Measurements from ENCODE around the gene IFNL4. TPM values are rescaled to one million over a fixed set of nuclear protein-coding genes. Genes with fewer than 3 reads are reported as not detected.

The IFNL4 gene
- total RNA-seq, 4 donors from 2014 or later: not detected

- intact Hi-C loops (cut with DNase I; ENCODE audit: low total_unique reads) (no loop called here), in situ Hi-C loops (cut with MboI; ENCODE audit: low pct_ligation_motif_present in 1 of 4, low pct_unique_long_range_greater_than_20kb in 1 of 4, low sequenced_read_pairs in 3 of 4) (no loop called here)
Observed at GRCh38 chr19:39261704-39262103, 13.0 kb upstream of the IFNL4 start.

GRCh38 chr19:39257227-39257626 is 8.6 kb upstream of the IFNL4 start:
- Histone ChIP-seq H3K36me3 (no peaks in the 10 kb centered on the region), H3K9me3 (no peaks in the 10 kb centered on the region), H3K4me1 (peaks cover 0 to 3% (median 0%) of the 10 kb centered on the region in 4 donors), H3K27me3 (peaks cover 43% of the 10 kb centered on the region), H3K27ac (no peak overlapping the region), H3K4me3 (no peak overlapping the region)
- in situ Hi-C loops (cut with MboI; ENCODE audit: low pct_ligation_motif_present in 1 of 4, low pct_unique_long_range_greater_than_20kb in 1 of 4, low sequenced_read_pairs in 3 of 4): no loop called here
- TF ChIP-seq POLR2AphosphoS5 (IDR thresholded peaks at IDR 0.05) (no peak), POLR2A (IDR thresholded peaks at IDR 0.05) (no peak), CTCF (IDR thresholded peaks at IDR 0.05) (no peak), EP300 (IDR thresholded peaks at IDR 0.05; ENCODE audit: low read depth) (no peak)
- WGBS, 2 donors (ENCODE audit: low coverage in 1 of 2): 94 to 100% methylated on average over 3 to 4 of the region's 4 CpGs
- intact Hi-C loops (cut with DNase I; ENCODE audit: low total_unique reads): no loop called here
- no peak for DNase-seq

More at GRCh38 chr19:39261704-39262103, 13.0 kb upstream of the IFNL4 start:
- no peak for DNase-seq
- Histone ChIP-seq H3K36me3 (no peaks in the 10 kb centered on the region), H3K27me3 (peaks cover 66% of the 10 kb centered on the region), H3K27ac (no peak overlapping the region), H3K9me3 (no peaks in the 10 kb centered on the region), H3K4me3 (no peak overlapping the region), H3K4me1 (peaks cover 0 to 3% (median 0%) of the 10 kb centered on the region in 4 donors)
- WGBS, 2 donors (ENCODE audit: low coverage in 1 of 2): 45 to 81% methylated on average over 3 of the region's 3 CpGs
- TF ChIP-seq POLR2AphosphoS5 (IDR thresholded peaks at IDR 0.05): no peak
- TF ChIP-seq EP300 (IDR thresholded peaks at IDR 0.05; ENCODE audit: low read depth): no peak
- no peak for TF ChIP-seq CTCF (IDR thresholded peaks at IDR 0.05)
- no peak for TF ChIP-seq POLR2A (IDR thresholded peaks at IDR 0.05)

- intact Hi-C loops (cut with DNase I; ENCODE audit: low total_unique reads): no loop called here
- H3K9me3 ChIP-seq: no peaks in the 10 kb centered on the region
- peaks cover 0 to 3% (median 0%) of the 10 kb centered on the region in 4 donors for H3K4me1 ChIP-seq
- H3K27ac ChIP-seq: no peak overlapping the region
- H3K4me3 ChIP-seq: no peak overlapping the region
- 78 to 94% methylated on average over 7 to 29 of the region's 29 CpGs for WGBS, 2 donors (ENCODE audit: low coverage in 1 of 2)
- H3K36me3 ChIP-seq: no peaks in the 10 kb centered on the region
- H3K27me3 ChIP-seq: peaks cover 33% of the 10 kb centered on the region
- in situ Hi-C loops (cut with MboI; ENCODE audit: low pct_ligation_motif_present in 1 of 4, low pct_unique_long_range_greater_than_20kb in 1 of 4, low sequenced_read_pairs in 3 of 4): no loop called here
- no peak for DNase-seq
- TF ChIP-seq CTCF (IDR thresholded peaks at IDR 0.05) (no peak), POLR2A (IDR thresholded peaks at IDR 0.05) (no peak), POLR2AphosphoS5 (IDR thresholded peaks at IDR 0.05) (no peak), EP300 (IDR thresholded peaks at IDR 0.05; ENCODE audit: low read depth) (no peak)
Observed at GRCh38 chr19:39254531-39255345, 6.1 kb upstream of the IFNL4 start.

GRCh38 chr19:39253374-39254149 is 4.9 kb upstream of the IFNL4 start:
- H3K4me3 ChIP-seq: no peak overlapping the region
- H3K9me3 ChIP-seq: no peaks in the 10 kb centered on the region
- intact Hi-C loops (cut with DNase I; ENCODE audit: low total_unique reads) (no loop called here), in situ Hi-C loops (cut with MboI; ENCODE audit: low pct_ligation_motif_present in 1 of 4, low pct_unique_long_range_greater_than_20kb in 1 of 4, low sequenced_read_pairs in 3 of 4) (no loop called here)
- H3K27ac ChIP-seq: no peak overlapping the region
- TF ChIP-seq POLR2AphosphoS5 (IDR thresholded peaks at IDR 0.05) (no peak), POLR2A (IDR thresholded peaks at IDR 0.05) (no peak), EP300 (IDR thresholded peaks at IDR 0.05; ENCODE audit: low read depth) (no peak)
- H3K36me3 ChIP-seq: no peaks in the 10 kb centered on the region
- H3K4me1 ChIP-seq: peaks cover 0 to 3% (median 0%) of the 10 kb centered on the region in 4 donors
- WGBS, 2 donors (ENCODE audit: low coverage in 1 of 2): 62 to 73% methylated on average over 4 to 8 of the region's 8 CpGs
- no peak for DNase-seq
- peaks cover 40% of the 10 kb centered on the region for H3K27me3 ChIP-seq

Measured in transverse colon (tissue), 4 donors.